AG08396 (cell line): Measurements from ENCODE around the gene ESRP2.

Source experiments
- DNase-seq: peaks from one replicate; pipeline ENCODE4 v3.0.0; 2012; ENCODE audit warnings: low spot score, mixed read lengths

Gene ESRP2

GRCh38 chr16:68237243-68238028 lies 1.5 kb upstream of the ESRP2 start:
- DNase-seq = peak; percentile 99

GRCh38 chr16:68236826-68237242 lies 907 bp upstream of the ESRP2 start:
- DNase-seq = no peak

GRCh38 chr16:68236137-68236825 lies 354 bp upstream of the ESRP2 start:
- no peak for DNase-seq

- DNase-seq = no peak
Measured at GRCh38 chr16:68235108-68235886, 630 bp downstream of the ESRP2 start.

- no peak for DNase-seq
Measured at GRCh38 chr16:68234188-68235107, 1.5 kb downstream of the ESRP2 start.

- DNase-seq = no peak
Measured at GRCh38 chr16:68233835-68234187, 2.1 kb downstream of the ESRP2 start.

- DNase-seq = no peak
Measured at GRCh38 chr16:68233085-68233834, 2.7 kb downstream of the ESRP2 start.

GRCh38 chr16:68232335-68232734 lies 3.6 kb downstream of the ESRP2 start:
- no peak for DNase-seq

GRCh38 chr16:68231384-68232136 lies 4.4 kb downstream of the ESRP2 start:
- no peak for DNase-seq

GRCh38 chr16:68230956-68231355 lies 5.0 kb downstream of the ESRP2 start:
- no peak for DNase-seq

- no peak for DNase-seq
Measured at GRCh38 chr16:68230176-68230571, 5.8 kb downstream of the ESRP2 start.

GRCh38 chr16:68229431-68230175 lies 6.3 kb downstream of the ESRP2 start:
- DNase-seq = peak; percentile 80

- DNase-seq = no peak
Measured at GRCh38 chr16:68228652-68229051, 7.3 kb downstream of the ESRP2 start.

GRCh38 chr16:68227850-68228553 lies 7.9 kb downstream of the ESRP2 start:
- DNase-seq = no peak

GRCh38 chr16:68227183-68227793 lies 8.6 kb downstream of the ESRP2 start:
- no peak for DNase-seq

GRCh38 chr16:68226116-68226515 lies 9.8 kb downstream of the ESRP2 start:
- DNase-seq = no peak

GRCh38 chr16:68223072-68223471 lies 12.9 kb downstream of the ESRP2 start:
- no peak for DNase-seq

- no peak for DNase-seq
Measured at GRCh38 chr16:68219725-68220351, 16.1 kb downstream of the ESRP2 start.
